T1000 (cell line): ENCODE results near the gene SLC49A3.
"Not testable (repeated sequence)": the region's sequence is repeated elsewhere in the genome, so short reads cannot be mapped to it uniquely, and the experiment has no call there.

Experiments used
- DNase-seq: peaks from one replicate; lab custom pipeline; 2025; ENCODE audit warnings: mixed read lengths; lab: John Stamatoyannopoulos, UW

The SLC49A3 gene

DNA sequence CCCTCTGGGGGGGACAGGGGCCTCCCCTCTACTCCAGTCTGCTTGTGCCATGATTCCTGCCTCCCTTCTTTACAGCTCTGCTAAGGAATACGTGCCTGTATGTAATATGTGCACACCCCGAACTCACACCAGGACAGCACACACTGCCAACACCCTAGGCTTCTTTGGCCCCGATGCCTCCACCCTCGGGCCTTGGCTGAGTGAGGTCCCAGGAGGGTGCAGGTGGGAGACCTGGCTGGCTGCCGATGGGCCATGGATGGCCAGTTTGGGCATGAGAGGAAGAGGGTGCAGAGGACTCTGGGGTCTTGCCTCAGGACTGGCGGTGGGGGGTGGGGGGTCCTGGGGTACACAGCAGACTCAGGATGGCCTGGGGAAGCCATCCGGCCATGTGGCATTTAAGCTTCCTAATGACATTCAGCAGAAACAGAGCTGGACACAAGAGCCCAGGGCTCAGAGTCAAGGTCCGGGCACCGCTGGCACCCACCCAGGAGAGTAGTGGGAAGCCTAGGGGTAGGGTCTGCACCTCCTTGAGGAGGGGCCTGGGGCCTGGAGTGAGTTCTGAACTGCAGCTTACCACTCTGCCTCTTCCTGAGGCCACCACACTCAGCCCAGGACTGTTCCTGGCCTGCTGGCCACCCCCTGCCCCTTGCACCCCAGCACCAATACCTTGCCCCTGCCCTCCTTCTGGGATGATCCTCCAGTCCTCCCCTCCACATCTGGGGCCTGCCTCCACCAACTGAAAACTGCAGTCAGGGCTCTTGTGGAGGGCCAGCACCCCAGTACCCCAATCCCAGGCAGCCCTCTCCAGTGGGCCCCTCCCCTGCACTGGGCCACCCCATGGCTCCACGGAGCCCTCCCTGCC is 14.6 kb upstream of the SLC49A3 start:
- DNase-seq: no peak

GRCh38 chr4:702618-703048 is 13.7 kb upstream of the SLC49A3 start:
- DNase-seq: no peak

DNA sequence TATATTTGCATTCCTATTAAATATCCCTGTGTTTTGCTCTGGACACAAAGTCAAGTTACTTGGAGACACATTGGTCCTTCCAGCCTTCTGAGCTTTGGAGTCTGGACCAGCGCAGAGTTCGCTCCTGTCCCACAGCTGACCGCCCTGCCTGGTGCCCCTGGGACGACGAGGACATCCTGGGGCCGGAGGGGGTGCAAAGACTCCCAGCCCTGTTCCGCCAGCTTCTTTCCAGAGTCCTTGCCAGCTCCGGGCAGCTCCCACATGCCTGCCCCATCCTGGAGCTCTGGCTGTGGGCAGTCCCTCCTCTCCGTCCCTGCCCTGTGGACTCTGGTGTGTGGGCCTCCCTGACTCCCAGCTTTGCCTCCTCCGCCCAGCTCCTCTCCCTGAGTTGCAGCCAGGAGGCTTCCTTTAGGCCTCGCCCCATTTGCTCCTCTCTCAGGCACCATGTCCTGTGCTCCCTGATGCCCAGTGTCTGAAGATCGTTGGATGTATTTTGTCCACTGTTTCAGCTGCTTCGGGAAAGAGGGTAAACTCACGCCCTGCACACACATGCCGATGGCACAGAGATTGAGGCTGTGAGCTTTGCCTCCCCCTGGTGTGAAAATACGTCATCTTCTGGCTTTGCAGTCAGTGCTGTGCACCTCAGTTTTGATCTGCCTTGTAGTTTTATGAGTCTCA is 11.8 kb upstream of the SLC49A3 start:
- no peak for DNase-seq

GRCh38 chr4:699816-700580 is 11.0 kb upstream of the SLC49A3 start:
- DNase-seq: no peak

- not testable (repeated sequence) for DNase-seq
These were observed 5.5 kb upstream of the SLC49A3 start for GRCh38 chr4:694341-694940.

GRCh38 chr4:692771-693554 is 4.0 kb upstream of the SLC49A3 start:
- no peak for DNase-seq

- no peak for DNase-seq
These were observed 772 bp upstream of the SLC49A3 start for GRCh38 chr4:689723-690122.

GRCh38 chr4:687971-688853 is 739 bp downstream of the SLC49A3 start:
- no peak for DNase-seq

GRCh38 chr4:687048-687970 is 1.6 kb downstream of the SLC49A3 start:
- peak; percentile 69 for DNase-seq

- DNase-seq: no peak
These were observed 2.4 kb downstream of the SLC49A3 start for GRCh38 chr4:686413-687040.

DNA sequence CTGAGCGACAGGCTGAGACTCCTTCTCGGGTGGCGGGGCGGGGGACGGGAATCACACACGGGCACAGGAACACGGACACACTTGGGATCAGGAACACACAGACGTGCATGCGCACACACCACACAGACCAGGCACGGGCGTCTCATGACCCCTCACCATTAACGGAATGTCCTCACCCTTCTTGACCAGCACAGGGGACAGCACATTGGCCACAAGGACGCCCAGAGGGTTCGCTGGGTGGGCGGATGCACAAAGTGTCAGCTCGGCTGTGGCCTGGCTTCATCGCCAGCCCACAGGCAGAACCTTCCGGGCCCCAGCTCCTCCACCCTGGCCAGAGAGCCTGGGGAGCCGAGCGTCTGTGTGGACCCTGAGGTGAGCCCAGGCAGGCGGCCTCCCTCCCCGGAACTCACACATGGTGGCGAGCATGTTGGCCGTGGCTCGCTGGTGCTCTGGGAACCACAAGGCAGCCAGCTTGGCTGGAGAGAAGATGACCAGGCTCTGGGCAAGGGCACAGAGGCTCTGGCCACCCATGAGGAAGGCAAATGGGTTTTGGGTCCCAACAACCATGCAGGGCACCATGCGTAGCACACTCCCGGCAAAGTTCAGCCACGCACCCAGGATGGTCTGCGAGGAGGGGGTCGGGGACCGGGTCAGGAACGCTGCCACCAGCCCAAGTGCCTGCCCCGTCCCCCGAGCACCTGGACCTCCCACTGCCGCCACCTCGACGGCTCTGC is 3.1 kb downstream of the SLC49A3 start:
- no peak for DNase-seq

- no peak for DNase-seq
These were observed 4.2 kb downstream of the SLC49A3 start for GRCh38 chr4:684623-685327.

DNA sequence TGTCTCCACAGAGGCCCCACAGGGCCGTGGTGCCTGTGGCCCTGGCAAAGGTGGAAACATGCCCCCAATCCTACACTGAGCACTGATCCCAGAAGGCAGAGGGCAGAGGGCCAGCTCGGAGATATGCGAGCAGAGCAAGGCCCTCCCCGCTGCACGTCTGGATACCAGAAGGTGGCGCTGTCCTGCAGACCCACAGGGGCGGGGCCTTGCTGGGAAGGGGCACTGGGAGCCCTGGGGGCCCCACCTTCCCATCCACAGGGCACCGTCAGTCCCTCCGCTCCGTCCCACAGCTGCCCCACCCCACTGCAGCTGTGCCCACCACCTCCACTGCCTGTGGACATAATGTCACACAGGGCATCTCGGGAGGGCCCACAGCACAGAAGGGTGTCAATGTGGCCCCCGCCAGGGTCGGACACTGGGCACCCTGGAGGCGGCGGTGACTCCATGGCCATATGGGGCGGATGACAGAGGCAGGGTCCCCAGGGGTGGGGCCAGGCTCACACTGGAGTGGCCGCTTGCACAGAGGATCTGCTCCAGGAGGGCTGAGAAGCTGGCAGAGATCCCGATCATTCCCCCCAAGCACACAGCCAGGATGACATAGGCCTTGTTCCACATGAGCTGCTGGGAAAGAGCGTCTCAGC is 4.8 kb downstream of the SLC49A3 start:
- DNase-seq: no peak

- no peak for DNase-seq
These were observed 5.6 kb downstream of the SLC49A3 start for GRCh38 chr4:683247-683897.

DNA sequence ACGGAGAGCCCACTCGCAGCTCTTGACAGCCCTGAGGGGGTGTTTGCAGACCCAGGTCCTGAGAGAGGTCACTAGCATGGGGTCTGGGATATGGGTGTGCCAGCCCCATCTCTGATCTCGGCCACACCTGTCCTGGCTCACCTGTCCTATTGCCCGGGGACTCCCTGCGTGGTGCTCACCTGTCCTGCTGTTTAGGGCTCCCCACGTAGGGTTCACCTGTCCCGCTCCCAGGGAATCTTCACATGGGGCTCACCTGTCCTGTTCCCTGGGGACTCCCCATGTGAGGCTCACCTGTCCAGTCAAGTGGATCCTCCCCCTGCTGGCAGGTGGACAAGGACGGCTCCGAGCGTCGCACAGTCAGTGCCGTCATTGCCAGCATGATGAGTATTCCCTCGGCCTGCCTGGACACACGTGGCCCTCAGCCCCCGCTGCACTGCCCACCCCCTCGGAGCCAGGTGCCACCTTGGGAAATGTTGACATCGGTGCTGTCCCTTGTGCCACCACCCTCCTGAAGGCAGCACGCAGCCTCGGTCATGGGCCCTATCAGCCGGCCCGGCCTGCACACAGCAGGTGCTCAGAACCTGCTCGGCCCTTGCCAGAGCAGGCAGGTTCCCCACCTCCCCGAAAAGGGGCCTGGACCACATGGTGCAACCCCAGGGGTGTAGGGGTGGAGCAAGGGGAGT is 6.3 kb downstream of the SLC49A3 start:
- no peak for DNase-seq
